NCI-H128 (cell line): ENCODE measurements around the gene MNAT1.
"Not testable (repeated sequence)": the region's sequence is repeated elsewhere in the genome, so short reads cannot be mapped to it uniquely, and the experiment has no call there.

Experiments
- DNase-seq: peaks from one replicate; lab custom pipeline; 2025; ENCODE audit not compliant: unreplicated experiment; lab: John Stamatoyannopoulos, UW

The MNAT1 gene

DNA sequence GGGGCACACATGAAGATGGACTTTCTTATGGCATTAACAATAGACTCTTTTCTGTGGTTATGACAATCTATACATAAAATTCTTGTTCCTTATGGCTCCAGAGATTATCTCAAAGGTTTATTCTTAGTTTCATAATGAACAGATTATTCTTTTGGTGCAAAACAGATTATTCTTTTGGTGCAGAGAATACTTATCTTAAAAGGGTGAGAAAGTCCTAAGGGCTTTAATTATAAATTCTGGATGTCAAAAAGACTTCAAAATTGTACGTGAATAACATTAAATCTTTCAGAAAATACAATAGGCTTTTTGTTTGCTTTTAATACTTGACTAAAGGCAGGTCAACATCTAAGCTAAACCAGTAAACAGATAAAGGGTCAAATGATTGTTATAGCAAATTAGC lies 69.3 kb downstream of the MNAT1 start:
- no peak for DNase-seq

DNA sequence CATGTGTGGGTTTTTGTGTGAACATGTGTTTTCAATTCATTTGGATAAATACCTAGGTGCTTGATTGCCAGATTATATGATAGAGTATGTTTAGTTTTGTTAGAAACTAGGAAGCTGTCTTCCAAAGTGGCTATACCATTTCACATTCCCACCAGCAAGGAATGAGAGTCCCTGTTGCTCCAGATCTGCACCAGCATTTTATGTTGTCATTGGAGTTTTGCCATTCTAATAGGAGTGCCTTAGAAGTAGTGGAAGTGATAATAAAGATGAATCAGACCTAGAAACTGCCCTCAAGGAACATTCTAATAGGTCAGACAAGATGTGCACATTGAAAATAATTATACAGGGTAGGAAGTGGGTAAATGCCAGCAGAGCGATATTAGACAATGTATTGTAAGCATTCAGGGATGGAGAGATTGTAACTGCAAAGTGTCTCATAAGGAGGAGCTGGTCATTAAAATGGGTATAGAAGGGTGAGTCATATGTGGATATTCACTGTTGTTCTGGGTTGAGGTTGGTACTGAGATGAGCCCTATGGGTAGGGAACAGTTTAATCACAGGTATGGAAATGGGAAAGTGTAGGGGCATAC lies 71.4 kb downstream of the MNAT1 start:
- DNase-seq = no peak

DNA sequence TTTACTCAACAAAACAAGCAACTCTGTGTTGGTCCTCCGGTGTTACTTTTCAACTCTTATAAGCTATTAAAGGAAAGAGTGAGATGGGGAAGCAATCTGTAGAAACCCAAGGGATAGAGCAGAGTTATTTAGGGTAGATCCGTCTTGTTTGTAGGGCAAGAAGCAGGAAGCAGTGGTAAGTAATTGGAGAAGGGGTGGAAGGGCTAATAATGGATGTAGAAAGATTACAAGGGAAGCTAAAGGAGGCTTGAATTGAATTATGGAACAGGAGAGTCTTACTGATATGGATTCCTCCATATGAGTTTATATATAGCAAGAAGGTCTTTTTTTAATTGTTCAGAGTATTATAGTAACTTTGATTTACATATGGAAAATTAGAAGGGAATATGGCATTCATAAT lies 72.7 kb downstream of the MNAT1 start:
- no peak for DNase-seq

DNA sequence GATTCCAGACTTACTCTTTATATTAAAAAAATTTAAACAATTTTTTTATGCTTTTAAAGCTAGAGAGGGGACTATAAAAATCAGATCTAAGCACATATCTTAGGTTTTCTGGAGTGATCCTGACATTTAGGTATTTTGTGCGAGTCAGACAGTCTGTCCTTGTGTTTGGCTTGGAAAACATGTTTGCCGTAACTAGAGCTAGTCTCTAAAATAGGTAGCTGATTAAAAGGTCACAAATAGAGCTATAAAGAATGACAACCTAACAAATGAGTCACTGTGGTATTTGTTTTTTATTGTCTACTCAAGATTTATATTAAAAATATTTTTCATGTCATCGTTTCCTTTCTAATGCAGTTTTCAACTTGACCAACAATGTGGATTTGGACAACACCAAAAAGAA lies 73.4 kb downstream of the MNAT1 start:
- DNase-seq = no peak

DNA sequence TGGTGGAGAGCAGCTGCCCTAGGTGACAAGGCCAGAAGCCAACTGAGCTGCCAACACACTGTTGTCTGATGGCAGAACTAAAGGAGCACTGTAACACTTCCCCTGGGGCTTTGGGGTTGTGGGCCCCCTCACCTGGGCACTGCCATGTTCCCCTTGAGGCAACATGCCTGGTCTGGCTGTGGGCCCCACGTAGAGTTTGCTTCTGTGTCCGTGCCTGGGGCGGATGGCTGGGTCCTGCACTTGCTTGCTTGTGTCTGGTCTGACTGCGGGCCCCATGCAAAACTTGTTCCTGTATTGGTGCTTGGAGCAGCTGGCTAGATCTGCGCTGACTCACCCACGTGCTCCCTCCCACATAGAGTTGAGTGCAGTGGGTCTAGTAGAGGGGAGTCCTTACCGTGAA lies 78.4 kb downstream of the MNAT1 start:
- no peak for DNase-seq

DNA sequence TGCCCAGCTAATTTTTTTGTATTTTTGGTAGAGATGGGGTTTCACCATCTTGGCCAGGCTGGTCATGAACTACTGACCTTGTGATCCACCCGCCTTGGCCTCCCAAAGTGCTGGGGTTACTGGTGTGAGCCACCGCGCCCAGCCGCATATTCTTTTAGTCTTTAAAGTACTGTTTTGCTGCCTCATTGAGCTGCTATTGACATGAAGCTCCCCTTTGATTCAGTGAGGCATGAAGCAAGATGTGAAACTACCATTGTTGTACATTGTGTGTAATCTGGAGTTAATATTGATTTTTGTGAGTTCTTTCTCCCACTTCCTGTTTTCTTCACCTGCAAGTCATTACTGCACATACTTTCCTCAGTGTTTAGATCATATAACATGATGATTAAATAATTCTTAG lies 80.8 kb downstream of the MNAT1 start:
- no peak for DNase-seq

DNA sequence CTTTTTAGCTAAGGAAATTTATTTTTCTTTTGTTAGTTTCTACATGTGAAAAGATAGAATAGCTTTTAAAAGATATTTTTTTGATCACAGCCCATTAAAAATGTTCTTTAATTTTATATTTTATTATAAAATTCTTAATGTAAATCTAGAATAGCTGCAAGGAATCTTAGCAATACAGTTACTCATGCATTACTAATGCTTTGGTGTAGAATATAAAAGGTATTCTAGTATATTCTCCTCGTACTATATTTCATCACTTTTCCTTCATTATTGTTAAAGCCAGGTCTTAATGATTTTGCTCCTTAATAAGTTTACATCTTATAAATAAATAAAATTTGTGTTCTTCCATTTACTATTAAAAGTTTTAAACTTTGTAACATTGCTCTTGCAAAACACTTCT lies 82.6 kb downstream of the MNAT1 start:
- no peak for DNase-seq

DNA sequence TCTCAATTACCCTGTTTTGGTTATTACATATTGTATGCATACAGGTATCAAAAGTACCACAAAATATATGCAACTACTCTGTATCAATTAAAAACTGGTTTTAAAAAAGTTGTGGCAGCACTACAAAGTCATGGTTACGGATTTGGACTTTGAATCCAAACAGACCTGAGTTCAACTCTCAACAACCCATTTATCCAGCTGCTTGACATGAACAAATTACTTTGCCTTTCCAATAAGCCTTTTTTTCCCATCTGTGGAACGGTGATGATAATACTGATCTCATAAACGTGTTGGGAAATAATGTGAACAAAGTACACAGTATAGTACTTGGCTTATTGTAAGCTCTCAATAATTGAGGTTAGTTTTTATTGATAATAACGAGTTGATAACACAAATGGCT lies 85.0 kb downstream of the MNAT1 start:
- DNase-seq = no peak

DNA sequence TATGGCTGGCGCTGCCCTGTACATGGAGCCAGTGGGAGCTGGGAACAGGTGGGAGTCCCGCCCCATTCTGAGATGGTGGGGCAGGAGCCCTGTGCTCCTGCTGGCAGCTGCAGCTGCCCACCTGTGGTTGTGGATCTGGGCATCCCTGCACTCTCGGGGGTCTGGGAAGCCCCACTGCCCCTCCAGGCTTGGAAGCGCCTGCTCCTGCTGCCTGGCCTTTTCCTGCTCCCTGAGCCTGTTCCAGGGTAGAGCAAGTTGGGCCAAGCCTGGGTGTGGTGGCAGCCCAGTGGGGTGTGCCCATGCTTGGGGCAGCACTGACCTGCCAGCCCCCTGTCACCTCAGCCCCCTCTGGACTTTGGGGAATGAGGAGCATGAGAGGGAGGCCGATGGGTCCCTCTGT lies 104.0 kb downstream of the MNAT1 start:
- no peak for DNase-seq

DNA sequence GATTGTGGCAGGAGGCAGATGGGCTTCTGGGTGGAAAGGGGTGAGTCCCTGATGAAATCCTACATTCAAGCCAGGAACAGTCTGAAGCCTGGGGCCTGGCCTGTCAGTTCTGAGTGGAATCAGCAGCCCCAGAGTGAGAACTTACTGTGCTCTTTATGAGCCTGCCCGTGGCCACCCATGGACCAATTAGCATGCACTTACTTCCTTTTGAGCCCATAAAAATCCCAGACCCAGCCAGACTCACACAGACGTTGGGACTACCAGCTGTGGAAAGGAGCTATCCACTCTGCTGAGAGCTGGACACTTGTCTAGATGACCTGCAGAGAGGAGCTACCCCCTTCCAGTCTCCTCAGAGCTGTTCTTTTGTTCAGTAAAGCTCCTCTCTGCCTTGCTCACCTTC lies 104.5 kb downstream of the MNAT1 start:
- no peak for DNase-seq

DNA sequence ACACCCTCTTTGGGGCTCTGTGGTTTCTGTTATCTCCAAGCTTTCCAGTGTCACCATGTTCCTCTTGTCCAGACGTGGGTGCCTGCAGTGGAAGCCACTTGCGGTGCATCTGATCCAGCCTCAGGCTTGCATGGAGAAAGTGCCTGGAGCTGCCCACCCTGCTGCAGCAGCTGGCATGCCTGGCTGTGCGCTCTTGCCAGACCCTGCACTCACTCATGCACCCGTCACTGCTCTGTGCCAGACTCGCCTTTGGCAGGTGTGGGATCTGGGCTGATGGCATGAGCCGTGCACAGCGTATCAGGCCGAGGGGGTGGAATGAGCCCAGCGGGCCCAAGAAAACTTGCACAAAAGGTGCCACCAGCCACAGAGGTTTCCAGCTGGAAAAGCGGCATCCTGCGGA lies 105.1 kb downstream of the MNAT1 start:
- DNase-seq = no peak

DNA sequence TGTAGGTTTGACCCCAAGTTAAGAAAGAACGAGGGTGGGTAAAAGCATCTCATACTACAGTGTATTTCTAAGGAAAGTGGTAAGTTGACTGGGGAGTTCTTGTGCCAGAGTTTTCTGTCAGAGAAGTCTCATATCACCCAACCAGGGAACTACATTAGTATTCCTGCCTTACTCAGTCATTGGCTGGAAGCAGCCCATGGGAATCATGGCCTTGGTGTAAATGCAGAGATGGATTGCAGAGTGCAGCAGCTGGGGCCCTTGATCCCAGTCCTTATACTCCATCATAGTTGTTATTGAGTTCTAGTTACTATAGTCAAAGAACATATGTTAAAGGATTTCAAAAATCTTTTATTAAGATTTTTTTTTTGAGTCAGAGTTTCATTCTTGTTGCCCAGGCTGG lies 105.8 kb downstream of the MNAT1 start:
- DNase-seq = no peak

DNA sequence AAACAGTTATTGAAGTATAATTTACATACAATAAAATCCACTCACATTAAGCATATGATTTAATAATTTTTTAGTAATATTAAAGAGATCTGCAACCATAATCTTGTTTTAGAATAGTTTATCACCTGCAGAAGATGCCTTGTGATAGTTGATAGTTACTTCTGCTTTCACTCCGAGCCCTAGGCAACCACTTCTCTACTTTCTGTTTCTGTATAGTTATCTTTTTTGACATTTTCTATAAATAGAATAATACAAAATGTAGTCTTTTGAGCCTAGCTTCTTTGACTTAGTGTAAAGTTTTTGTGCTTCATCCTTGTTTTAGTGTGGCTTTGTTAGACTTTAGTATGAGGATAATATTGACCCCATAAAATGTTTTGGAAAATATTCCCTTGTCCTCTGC lies 111.0 kb downstream of the MNAT1 start:
- no peak for DNase-seq

DNA sequence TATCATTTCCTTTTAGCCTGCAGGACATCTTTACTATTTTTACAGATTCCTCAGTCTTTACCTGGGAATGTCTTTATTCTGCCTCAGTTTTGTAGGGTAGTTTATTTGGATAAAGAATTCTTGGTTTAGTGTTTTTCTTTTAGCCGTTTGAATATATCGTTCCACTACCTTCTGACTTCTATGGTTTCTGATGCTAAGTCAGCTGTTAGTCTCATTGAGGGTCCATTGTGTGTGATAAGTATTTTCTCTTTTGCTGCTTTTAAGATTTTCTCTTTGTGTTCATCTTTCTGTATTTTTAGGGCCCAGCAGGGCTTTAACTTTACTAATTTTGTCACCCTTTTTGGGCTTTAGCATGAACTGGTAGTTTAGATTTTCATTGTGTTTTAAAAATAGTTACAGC lies 113.5 kb downstream of the MNAT1 start:
- no peak for DNase-seq

DNA sequence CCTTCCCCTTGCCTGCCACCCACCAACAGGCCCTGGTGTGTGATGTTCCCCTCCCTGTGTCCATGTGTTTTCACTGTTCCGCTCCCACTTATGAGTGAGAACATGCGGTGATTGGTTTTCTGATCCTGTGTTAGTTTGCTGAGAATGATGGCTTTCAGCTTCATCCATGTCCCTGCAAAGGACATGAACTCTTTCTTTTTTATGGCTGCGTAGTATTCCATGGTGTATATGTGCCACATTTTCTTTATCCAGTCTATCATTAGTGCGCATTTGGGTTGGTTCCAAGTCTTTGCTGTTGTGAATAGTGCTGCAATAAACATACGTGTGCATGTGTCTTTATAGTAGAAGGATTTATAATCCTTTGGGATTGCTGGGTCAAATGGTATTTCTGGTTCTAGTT lies 117.1 kb downstream of the MNAT1 start:
- DNase-seq = not testable (repeated sequence)

DNA sequence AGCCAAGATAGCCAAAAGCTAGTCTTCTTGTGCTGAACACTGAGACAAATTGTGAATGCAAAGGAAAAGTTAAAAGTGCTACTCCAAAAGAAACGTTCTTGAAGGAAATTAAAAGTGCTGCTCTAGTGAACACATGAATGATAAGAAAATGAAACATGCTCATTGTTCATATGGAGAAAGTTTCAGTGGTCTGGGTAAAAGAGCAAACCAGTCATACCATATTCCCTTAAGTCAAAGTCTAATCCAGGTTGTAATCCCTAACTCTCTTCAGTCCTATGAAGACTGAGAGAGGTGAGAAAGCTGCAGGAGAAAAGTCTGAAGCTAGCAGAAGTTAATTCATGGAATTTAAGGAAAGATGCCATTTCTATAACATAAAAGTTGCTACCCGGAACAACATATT lies 121.5 kb downstream of the MNAT1 start:
- no peak for DNase-seq

DNA sequence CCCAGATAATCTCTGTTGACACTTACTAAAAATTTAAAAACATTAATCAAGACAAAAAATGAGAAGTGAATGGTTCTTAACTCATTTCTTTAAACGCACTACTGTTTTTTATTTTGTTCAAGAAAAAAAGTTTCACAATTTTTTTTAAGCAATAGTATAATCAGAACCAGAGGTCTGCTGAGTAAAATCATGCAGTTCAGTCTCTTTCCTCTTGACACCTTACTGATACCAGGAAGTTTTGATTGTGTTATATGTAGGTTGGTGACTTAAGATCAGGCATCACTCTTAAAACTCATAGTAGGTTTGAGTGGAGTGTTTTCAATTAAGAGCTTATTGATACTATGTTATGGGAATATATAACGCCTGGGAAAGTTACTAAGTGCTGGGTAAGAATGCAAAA lies 125.0 kb downstream of the MNAT1 start:
- DNase-seq = no peak

DNA sequence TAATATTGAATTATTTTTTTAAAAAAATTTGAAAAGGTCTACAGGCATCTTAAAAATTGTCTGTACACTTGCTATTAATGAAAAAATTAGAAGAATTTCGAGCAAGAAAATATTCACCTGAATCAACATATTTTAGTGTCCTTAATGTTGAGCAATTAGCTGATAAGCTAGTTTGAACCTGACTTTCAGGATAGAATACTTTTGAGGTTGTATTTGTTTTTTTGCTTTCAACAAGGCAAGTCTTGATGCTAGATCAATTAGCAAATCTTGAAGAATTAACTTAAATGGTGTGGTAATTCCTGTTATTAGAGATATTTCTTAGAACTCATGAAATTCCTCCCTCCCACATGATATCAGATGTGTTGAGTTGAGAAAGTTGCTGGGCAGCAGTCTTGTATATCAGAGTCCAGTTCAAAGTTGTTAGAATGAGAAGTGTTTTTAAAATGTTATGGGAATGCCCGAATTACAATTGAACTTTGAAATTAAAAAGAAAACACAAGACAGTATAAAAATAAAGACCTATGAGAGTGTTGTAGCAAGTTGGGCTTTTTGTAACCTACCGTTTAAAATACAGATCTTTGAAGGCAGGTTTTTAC lies 127.1 kb downstream of the MNAT1 start:
- DNase-seq = no peak

DNA sequence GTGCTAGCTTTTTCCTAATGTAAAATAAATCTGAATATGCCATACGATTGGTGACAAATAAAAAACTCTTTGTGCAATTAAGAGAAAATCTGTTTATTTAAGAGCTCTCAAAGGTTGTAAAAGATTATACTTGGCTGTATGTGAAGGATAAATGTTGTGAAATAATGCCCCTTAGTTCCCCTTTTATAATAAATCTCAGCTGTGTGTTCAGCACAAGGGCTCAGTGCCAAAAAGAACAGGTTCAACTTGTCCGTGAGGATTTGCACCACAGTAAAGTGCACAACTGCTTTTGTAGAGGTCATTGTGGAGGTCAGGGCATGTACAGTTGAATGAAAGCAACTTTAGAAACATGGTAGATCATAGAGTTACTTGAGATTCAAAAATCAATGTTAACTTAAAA lies 127.7 kb downstream of the MNAT1 start:
- DNase-seq = no peak

DNA sequence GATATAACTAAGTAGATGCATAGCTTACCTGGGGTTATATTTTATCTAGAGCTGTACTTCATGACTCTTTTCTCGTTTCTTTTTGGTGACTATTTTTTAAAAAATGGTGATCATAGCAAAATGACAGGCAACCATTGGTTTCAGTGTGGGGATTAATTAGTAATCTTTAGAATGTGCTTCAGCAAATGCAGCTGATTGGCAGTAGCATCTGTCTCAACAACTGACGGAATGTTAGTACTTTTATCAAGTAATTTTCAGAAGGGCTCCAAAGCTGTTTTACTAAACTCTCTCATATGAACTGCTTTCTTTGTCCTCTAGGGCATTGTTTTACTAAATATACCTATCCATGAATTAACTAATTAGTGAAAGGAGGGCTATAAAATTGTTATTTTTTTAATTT lies 128.7 kb downstream of the MNAT1 start:
- DNase-seq = no peak

DNA sequence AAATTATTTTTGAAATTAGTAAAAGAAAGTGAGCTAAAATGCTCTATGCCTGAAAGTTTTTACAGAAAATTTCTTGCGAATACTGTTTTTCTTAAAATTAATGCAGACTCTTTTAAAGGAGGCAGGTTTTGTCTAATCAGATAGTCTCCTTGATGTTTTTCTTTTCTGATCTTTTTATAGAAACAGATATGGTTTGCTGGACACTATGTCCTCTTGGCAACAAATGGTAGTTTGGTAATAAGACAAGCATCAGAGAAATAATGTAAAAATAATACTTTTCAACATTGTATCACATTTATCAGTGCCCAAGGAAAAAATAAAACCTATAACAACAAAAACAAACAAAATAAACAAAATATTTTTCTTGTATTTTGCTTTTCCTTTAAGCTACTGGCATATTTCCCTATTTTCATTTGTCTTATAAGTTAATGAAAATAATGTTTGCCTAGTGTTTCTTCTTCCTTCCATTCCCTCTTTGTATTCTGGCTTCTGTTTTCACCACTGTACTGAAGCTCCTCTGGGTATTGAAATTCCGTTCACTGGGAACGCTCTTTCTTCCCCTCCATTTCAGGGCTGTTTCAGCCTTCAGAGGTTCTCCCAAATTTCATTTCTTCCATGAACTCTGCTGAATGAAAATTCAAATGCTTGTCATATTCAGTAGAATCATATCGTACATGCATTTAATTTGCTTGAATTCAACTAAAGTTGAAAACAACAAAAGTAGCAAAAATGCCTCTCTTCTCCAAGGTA lies 131.0 kb downstream of the MNAT1 start:
- DNase-seq = no peak

DNA sequence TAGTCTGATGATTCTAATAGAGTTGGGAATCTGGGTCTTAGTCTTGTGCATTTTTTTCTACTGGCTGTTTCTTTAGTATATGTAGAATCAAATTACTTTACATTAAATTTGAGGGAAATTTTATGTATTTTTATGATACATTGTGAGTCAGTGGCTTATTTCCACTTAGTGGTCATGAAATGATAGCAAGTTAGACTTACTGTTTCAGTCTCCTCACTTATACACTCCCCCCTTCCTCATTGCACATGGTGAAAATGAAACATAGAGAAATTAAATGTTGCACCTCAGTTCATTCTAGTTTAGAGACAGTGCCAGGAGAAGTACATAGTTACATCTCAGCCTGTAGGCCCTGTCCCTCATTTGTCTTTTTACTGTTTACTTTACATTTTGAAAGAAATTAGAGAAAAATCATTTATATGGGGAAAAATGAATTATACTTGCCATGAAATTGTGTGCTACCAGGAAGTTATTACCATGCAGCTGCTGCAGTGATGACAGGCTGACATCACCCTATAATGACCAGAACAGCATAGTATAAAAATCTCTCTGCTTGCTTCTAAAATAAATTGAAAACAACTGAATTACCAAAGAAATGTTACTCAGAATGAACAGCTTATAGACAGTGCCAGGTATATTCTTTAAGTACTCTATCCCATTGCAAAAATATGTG lies 133.1 kb downstream of the MNAT1 start:
- DNase-seq = no peak
